ENCODE data around the gene ANKRD44. TPM values are rescaled to one million over a fixed set of nuclear protein-coding genes. Genes with fewer than 3 reads are reported as not detected.

ANKRD44 gene
- total RNA-seq, 1 donor from 2014 or later = 3.4 TPM

- H3K9me3 ChIP-seq (ENCODE audit: low read depth) = no peaks in the 10 kb centered on the region
- H2AFZ ChIP-seq (replicated peaks) = no peak overlapping the region
- no peak overlapping the region for H3K27ac ChIP-seq
Observed at GRCh38 chr2:197244349-197244748, 66.2 kb downstream of the ANKRD44 start.

GRCh38 chr2:197242719-197243118 is 67.9 kb downstream of the ANKRD44 start:
- Histone ChIP-seq H3K9ac (no peak overlapping the region), H3K4me3 (no peak overlapping the region), H4K20me1 (ENCODE audit: low read depth) (no peaks in the 10 kb centered on the region), H3K9me3 (ENCODE audit: low read depth) (no peaks in the 10 kb centered on the region), H3K4me2 (no peak overlapping the region), H3K79me2 (ENCODE audit: low read depth) (no peaks in the 10 kb centered on the region), H3K27me3 (no peaks in the 10 kb centered on the region), H3F3A (ENCODE audit: low read depth) (no peaks in the 10 kb centered on the region), H3K27ac (no peak overlapping the region), H2AFZ (replicated peaks) (no peak overlapping the region), H3K36me3 (no peaks in the 10 kb centered on the region), H3K4me1 (no peaks in the 10 kb centered on the region)
- Mint-ChIP-seq H3K4me1 (no peaks in the 10 kb centered on the region), H3K9me3 (no peaks in the 10 kb centered on the region), H3K27ac (no peak overlapping the region), H3K4me3 (no peak overlapping the region), H3K27me3 (ENCODE audit: insufficient read depth, low read depth) (peaks cover 4% of the 10 kb centered on the region), H3K36me3 (no peaks in the 10 kb centered on the region)
- no peak for DNase-seq (ENCODE audit: low spot score)
- no peak for TF ChIP-seq EZH2 (IDR thresholded peaks at IDR 0.05)
- no peak for TF ChIP-seq CTCF (IDR thresholded peaks at IDR 0.05)
- no peak for TF ChIP-seq EZH2phosphoT487 (IDR thresholded peaks at IDR 0.05)

More at GRCh38 chr2:197244349-197244748, 66.2 kb downstream of the ANKRD44 start:
- H3K4me1 ChIP-seq = no peaks in the 10 kb centered on the region
- Mint-ChIP-seq H3K36me3 (no peaks in the 10 kb centered on the region), H3K4me1 (peaks cover 2% of the 10 kb centered on the region), H3K4me3 (no peak overlapping the region), H3K9me3 (no peaks in the 10 kb centered on the region), H3K27me3 (ENCODE audit: insufficient read depth, low read depth) (peaks cover under 1% of the 10 kb centered on the region), H3K27ac (no peak overlapping the region)
- no peaks in the 10 kb centered on the region for H3K36me3 ChIP-seq
- no peak overlapping the region for H3K4me2 ChIP-seq
- H3F3A ChIP-seq (ENCODE audit: low read depth) = no peaks in the 10 kb centered on the region
- DNase-seq (ENCODE audit: low spot score) = no peak
- H3K9ac ChIP-seq = no peak overlapping the region
- H4K20me1 ChIP-seq (ENCODE audit: low read depth) = no peaks in the 10 kb centered on the region
- no peaks in the 10 kb centered on the region for H3K79me2 ChIP-seq (ENCODE audit: low read depth)
- TF ChIP-seq CTCF (IDR thresholded peaks at IDR 0.05) (no peak), EZH2 (IDR thresholded peaks at IDR 0.05) (no peak), EZH2phosphoT487 (IDR thresholded peaks at IDR 0.05) (no peak)
- no peak overlapping the region for H3K4me3 ChIP-seq
- H3K27me3 ChIP-seq = no peaks in the 10 kb centered on the region

- Mint-ChIP-seq H3K27me3 (ENCODE audit: insufficient read depth, low read depth) (peaks cover 4% of the 10 kb centered on the region), H3K27ac (no peak overlapping the region), H3K4me3 (no peak overlapping the region), H3K9me3 (no peaks in the 10 kb centered on the region), H3K4me1 (no peaks in the 10 kb centered on the region), H3K36me3 (no peaks in the 10 kb centered on the region)
- Histone ChIP-seq H3K27me3 (no peaks in the 10 kb centered on the region), H3K36me3 (no peaks in the 10 kb centered on the region), H3K79me2 (ENCODE audit: low read depth) (no peaks in the 10 kb centered on the region), H3K4me3 (no peak overlapping the region), H3K4me1 (no peaks in the 10 kb centered on the region), H3K4me2 (no peak overlapping the region), H4K20me1 (ENCODE audit: low read depth) (no peaks in the 10 kb centered on the region), H3K9me3 (ENCODE audit: low read depth) (no peaks in the 10 kb centered on the region), H3K9ac (no peak overlapping the region), H3K27ac (no peak overlapping the region), H3F3A (ENCODE audit: low read depth) (no peaks in the 10 kb centered on the region), H2AFZ (replicated peaks) (no peak overlapping the region)
- no peak for DNase-seq (ENCODE audit: low spot score)
- no peak for TF ChIP-seq EZH2phosphoT487 (IDR thresholded peaks at IDR 0.05)
- no peak for TF ChIP-seq CTCF (IDR thresholded peaks at IDR 0.05)
- TF ChIP-seq EZH2 (IDR thresholded peaks at IDR 0.05) = no peak
Observed at GRCh38 chr2:197241596-197241995, 69.0 kb downstream of the ANKRD44 start.
